CD14-positive monocyte (primary cell): ENCODE results near the gene STH. TPM values are rescaled to one million over a fixed set of nuclear protein-coding genes. Genes with fewer than 3 reads are reported as not detected.
"Not testable (repeated sequence)": the region's sequence is repeated elsewhere in the genome, so short reads cannot be mapped to it uniquely, and the experiment has no call there.

Experiments used
- DNase-seq, 3 donors: peaks; one replicate each; pipeline ENCODE4 v3.0.0-alpha.2; 2011 to 2022
- H2AFZ ChIP-seq: 2 replicates; pipeline ENCODE4 v1.6.0; 2012; ENCODE audit warnings: mild to moderate bottlenecking, low read depth, low read length, inconsistent platforms; ENCODE audit not compliant: insufficient read depth, poor library complexity, severe bottlenecking
- H3K27ac ChIP-seq, 2 donors: 1 replicate in 1 of 2; 2 replicates in 1 of 2; pipeline ENCODE4 v1.5.1; 2012 to 2013; ENCODE audit warnings: low read length in 2 of 2, control low read depth in 1 of 2, inconsistent platforms in 1 of 2, low read depth in 1 of 2, mild to moderate bottlenecking in 1 of 2
- H3K27me3 ChIP-seq, 2 donors: one replicate each; pipeline versions ENCODE4 v1.6.0 to v1.6.1; 2011 to 2013; ENCODE audit warnings: low read length in 2 of 2; ENCODE audit not compliant: control insufficient read depth in 2 of 2, insufficient read depth in 2 of 2
- H3K36me3 ChIP-seq, 2 donors: replicated peaks in 1 of 2; 1 replicate in 1 of 2; 2 replicates in 1 of 2; pipeline versions ENCODE4 v1.5.1 to v1.6.1; 2012 to 2013; ENCODE audit warnings: low read length in 2 of 2, control low read depth in 1 of 2, inconsistent platforms in 1 of 2, mild to moderate bottlenecking in 1 of 2; ENCODE audit not compliant: insufficient read depth in 2 of 2, control insufficient read depth in 1 of 2
- H3K4me1 ChIP-seq, 2 donors: 1 replicate in 1 of 2; 2 replicates in 1 of 2; pipeline versions ENCODE4 v1.5.1 to v1.6.1; 2012 to 2013; ENCODE audit warnings: low read length in 2 of 2, control low read depth in 1 of 2, inconsistent platforms in 1 of 2, mild to moderate bottlenecking in 1 of 2, moderate library complexity in 1 of 2; ENCODE audit not compliant: insufficient read depth in 2 of 2, control insufficient read depth in 1 of 2
- H3K4me2 ChIP-seq: replicated peaks from 2 replicates; pipeline ENCODE3; 2012; ENCODE audit warnings: low read length, moderate library complexity, mild to moderate bottlenecking; ENCODE audit not compliant: poor library complexity, severe bottlenecking; ENCODE audit errors: extremely low read depth
- H3K4me3 ChIP-seq, 3 experiments: fragments of 200-600 bp in 1 of 3; sonication (generic) in 1 of 3; replicated peaks in 1 of 3; 1 replicate in 2 of 3; 2 replicates in 1 of 3; pipeline ENCODE4 v1.5.1; 2011 to 2013; ENCODE audit warnings: low read length in 3 of 3, mild to moderate bottlenecking in 3 of 3, control low read depth in 2 of 3, low read depth in 2 of 3, inconsistent platforms in 1 of 3, moderate library complexity in 1 of 3
- H3K79me2 ChIP-seq: 2 replicates; pipeline ENCODE4 v1.6.0; 2012; ENCODE audit warnings: mild to moderate bottlenecking, control low read depth, inconsistent platforms, low read length, moderate library complexity; ENCODE audit not compliant: insufficient read depth
- H3K9ac ChIP-seq: 2 replicates; pipeline ENCODE4 v1.6.0; 2017; ENCODE audit warnings: low read length, mild to moderate bottlenecking; ENCODE audit not compliant: insufficient read depth, poor library complexity, severe bottlenecking
- H3K9me3 ChIP-seq, 2 donors: replicated peaks in 1 of 2; 1 replicate in 1 of 2; 2 replicates in 1 of 2; pipeline versions ENCODE4 v1.5.1 to v1.6.1; 2012 to 2013; ENCODE audit warnings: low read length in 2 of 2, control low read depth in 1 of 2; ENCODE audit not compliant: control insufficient read depth in 1 of 2, insufficient read depth in 1 of 2
- H4K20me1 ChIP-seq: 2 replicates; pipeline ENCODE4 v1.6.0; 2012; ENCODE audit warnings: mild to moderate bottlenecking, low read length, control low read depth, moderate library complexity; ENCODE audit not compliant: insufficient read depth
- H3K27ac Mint-ChIP-seq, 7 donors: one replicate each; pipeline ENCODE4 v1.8.0; 2020; ENCODE audit warnings: mild to moderate bottlenecking in 7 of 7, mixed read lengths in 7 of 7, moderate library complexity in 6 of 7, inconsistent platforms in 2 of 7
- H3K27me3 Mint-ChIP-seq, 3 donors: one replicate each; pipeline ENCODE4 v1.8.0; 2021 to 2022; ENCODE audit warnings: low read depth in 3 of 3, mild to moderate bottlenecking in 3 of 3, mixed read lengths in 3 of 3, moderate library complexity in 3 of 3, inconsistent platforms in 1 of 3
- H3K36me3 Mint-ChIP-seq, 2 donors: one replicate each; pipeline ENCODE4 v1.8.0; 2020; ENCODE audit warnings: mixed read lengths in 2 of 2, inconsistent platforms in 1 of 2, mild to moderate bottlenecking in 1 of 2
- H3K4me1 Mint-ChIP-seq: one replicate; pipeline ENCODE4 v1.8.0; 2020; ENCODE audit warnings: mild to moderate bottlenecking, mixed read lengths
- H3K4me3 Mint-ChIP-seq, 2 donors: one replicate each; pipeline ENCODE4 v1.8.0; 2020; ENCODE audit warnings: mild to moderate bottlenecking in 2 of 2, mixed read lengths in 2 of 2, moderate library complexity in 1 of 2
- H3K9me3 Mint-ChIP-seq, 7 donors: one replicate each; pipeline ENCODE4 v1.8.0; 2020 to 2022; ENCODE audit warnings: mixed read lengths in 7 of 7, mild to moderate bottlenecking in 6 of 7, moderate library complexity in 6 of 7, inconsistent platforms in 2 of 7
- WGBS: methylation state at CpG from one replicate; pipeline ENCODE4 v1.1.5; 2013; ENCODE audit warnings: missing lambda C conversion rate; ENCODE audit not compliant: insufficient coverage; 5-methylcytosine and 5-hydroxymethylcytosine counted together
- intact Hi-C, 2 donors: fragments of 100-400 bp; cut with micrococcal nuclease; formaldehyde crosslinking; loops; one replicate each; pipeline versions ENCODE4 v1.15.0 to v1.15.1; 2023
- polyA plus RNA-seq, 3 donors: library from polyadenylated mRNA; depleted of rRNA in 1 of 3; unstranded in 2 of 3; stranded (reverse) in 1 of 3; fragments of 300-500 nt in 2 of 3; fragments of >200 nt in 1 of 3; fragmentation: Illumina TruSeq in 2 of 3; gene quantifications; 1 replicate in 2 of 3; 2 replicates in 1 of 3; pipeline ENCODE4 v1.2.3, GENCODE V29; 2012 to 2021
- TF ChIP-seq, protein P1 (sequence below): fragments of 200-600 bp; IDR thresholded peaks from one replicate; pipeline ENCODE4 v1.8.0; 2022; ENCODE audit warnings: antibody characterized with exemption, mild to moderate bottlenecking

STH gene
- polyA plus RNA-seq, 3 donors = not detected

DNA sequence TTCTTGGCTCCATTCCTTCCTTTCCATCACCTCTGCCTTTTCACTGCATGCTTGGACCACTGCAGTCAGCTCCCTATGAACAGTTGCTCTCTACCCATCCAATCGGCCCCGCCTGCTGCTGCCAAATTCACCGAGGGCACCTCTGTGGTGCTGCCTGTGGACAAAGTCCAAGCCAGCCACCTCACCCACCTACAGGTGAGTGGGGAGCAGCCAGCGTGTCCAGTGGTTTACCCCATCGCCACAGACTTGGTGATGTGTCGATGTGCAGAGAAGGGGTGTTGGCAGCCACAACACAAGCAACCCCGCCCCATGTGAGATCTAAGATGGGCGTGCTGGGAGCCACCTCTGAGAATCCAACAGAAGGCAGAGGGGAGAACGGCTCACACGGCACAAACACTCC lies 43.7 kb upstream of the STH start:
- WGBS = 69% methylated on average over 5 of the region's 10 CpGs
- H2AFZ ChIP-seq = no peak overlapping the region
- DNase-seq = no peak
- H3K27me3 Mint-ChIP-seq = peaks cover 12 to 23% (median 17%) of the 10 kb centered on the region in 3 donors
- no peaks in the 10 kb centered on the region for H4K20me1 ChIP-seq
- no peaks in the 10 kb centered on the region for H3K36me3 ChIP-seq
- peaks cover 0 to 5% of the 10 kb centered on the region in 2 donors for H3K27me3 ChIP-seq
- H3K9ac ChIP-seq = no peak overlapping the region
- H3K36me3 Mint-ChIP-seq = no peaks in the 10 kb centered on the region
- no peak overlapping the region for H3K27ac ChIP-seq
- TF ChIP-seq, protein P1, sequence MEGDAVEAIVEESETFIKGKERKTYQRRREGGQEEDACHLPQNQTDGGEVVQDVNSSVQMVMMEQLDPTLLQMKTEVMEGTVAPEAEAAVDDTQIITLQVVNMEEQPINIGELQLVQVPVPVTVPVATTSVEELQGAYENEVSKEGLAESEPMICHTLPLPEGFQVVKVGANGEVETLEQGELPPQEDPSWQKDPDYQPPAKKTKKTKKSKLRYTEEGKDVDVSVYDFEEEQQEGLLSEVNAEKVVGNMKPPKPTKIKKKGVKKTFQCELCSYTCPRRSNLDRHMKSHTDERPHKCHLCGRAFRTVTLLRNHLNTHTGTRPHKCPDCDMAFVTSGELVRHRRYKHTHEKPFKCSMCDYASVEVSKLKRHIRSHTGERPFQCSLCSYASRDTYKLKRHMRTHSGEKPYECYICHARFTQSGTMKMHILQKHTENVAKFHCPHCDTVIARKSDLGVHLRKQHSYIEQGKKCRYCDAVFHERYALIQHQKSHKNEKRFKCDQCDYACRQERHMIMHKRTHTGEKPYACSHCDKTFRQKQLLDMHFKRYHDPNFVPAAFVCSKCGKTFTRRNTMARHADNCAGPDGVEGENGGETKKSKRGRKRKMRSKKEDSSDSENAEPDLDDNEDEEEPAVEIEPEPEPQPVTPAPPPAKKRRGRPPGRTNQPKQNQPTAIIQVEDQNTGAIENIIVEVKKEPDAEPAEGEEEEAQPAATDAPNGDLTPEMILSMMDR = no peak
- no peak overlapping the region for H3K27ac Mint-ChIP-seq
- H3K4me2 ChIP-seq = no peak overlapping the region
- H3K4me1 Mint-ChIP-seq = no peaks in the 10 kb centered on the region
- intact Hi-C loops = no loop called here
- H3K79me2 ChIP-seq = no peaks in the 10 kb centered on the region
- no peaks in the 10 kb centered on the region for H3K9me3 ChIP-seq
- H3K9me3 Mint-ChIP-seq = peaks cover 0 to 2% (median 0%) of the 10 kb centered on the region in 7 donors
- H3K4me3 Mint-ChIP-seq = no peak overlapping the region
- H3K4me3 ChIP-seq = no peak overlapping the region
- no peaks in the 10 kb centered on the region for H3K4me1 ChIP-seq

DNA sequence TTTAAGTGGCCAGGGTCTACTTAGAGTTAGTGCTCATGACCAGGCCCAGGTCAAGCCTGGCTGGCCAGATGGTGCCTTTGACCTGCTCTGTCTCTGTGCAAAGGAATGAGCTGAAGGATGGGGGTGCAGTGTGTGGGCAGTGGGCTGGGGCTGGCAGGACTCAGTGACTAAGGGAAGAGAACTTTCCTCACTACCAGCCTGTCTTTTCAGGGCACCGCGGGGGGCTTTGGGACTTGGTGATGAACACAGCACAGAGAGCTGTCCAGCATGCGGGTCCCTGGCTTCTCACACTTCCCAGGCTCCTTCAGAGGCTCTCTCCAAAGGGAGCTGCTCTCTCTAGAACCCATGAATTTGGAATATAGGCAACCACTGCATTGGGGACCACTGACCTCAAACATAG lies 43.0 kb upstream of the STH start:
- TF ChIP-seq, protein P1 = no peak
- no peaks in the 10 kb centered on the region for H3K79me2 ChIP-seq
- Mint-ChIP-seq H3K4me3 (no peak overlapping the region), H3K27ac (no peak overlapping the region), H3K36me3 (no peaks in the 10 kb centered on the region), H3K4me1 (no peaks in the 10 kb centered on the region), H3K27me3 (peaks cover 7 to 16% (median 11%) of the 10 kb centered on the region in 3 donors), H3K9me3 (peaks cover 0 to 2% (median 0%) of the 10 kb centered on the region in 7 donors)
- H3K36me3 ChIP-seq = no peaks in the 10 kb centered on the region
- H3K27ac ChIP-seq = no peak overlapping the region
- no peaks in the 10 kb centered on the region for H3K9me3 ChIP-seq
- intact Hi-C loops = no loop called here
- no peaks in the 10 kb centered on the region for H4K20me1 ChIP-seq
- no peaks in the 10 kb centered on the region for H3K4me1 ChIP-seq
- H3K9ac ChIP-seq = no peak overlapping the region
- H3K4me3 ChIP-seq = no peak overlapping the region
- no peak overlapping the region for H3K4me2 ChIP-seq
- DNase-seq = no peak
- WGBS = 100% methylated on average over 1 of the region's 3 CpGs
- peaks cover 0 to 2% of the 10 kb centered on the region in 2 donors for H3K27me3 ChIP-seq
- H2AFZ ChIP-seq = no peak overlapping the region

DNA sequence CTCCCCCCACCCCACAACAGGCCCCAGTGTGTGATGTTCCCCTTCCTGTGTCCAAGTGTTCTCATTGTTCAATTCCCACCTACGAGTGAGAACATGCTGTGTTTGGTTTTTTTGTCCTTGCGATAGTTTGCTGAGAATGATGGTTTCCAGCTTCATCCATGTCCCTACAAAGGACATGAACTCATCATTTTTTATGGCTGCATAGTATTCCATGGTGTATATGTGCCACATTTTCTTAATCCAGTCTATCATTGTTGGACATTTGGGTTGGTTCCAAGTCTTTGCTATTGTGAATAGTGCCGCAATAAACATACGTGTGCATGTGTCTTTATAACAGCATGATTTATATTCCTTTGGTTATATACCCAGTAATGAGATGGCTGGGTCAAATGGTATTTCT lies 42.3 kb upstream of the STH start:
- H3K27ac Mint-ChIP-seq, H3K4me2 ChIP-seq, DNase-seq, H3K4me3 ChIP-seq, H3K27ac ChIP-seq, H3K4me1 Mint-ChIP-seq, H3K27me3 ChIP-seq, H3K4me3 Mint-ChIP-seq, H3K9ac ChIP-seq, H3K36me3 ChIP-seq, H4K20me1 ChIP-seq, intact Hi-C loops, H2AFZ ChIP-seq, H3K9me3 ChIP-seq, H3K9me3 Mint-ChIP-seq, H3K79me2 ChIP-seq, H3K36me3 Mint-ChIP-seq, H3K4me1 ChIP-seq: not testable (repeated sequence)
- no CpG with 5 or more reads among the region's 4 CpGs for WGBS
- peaks cover 6 to 13% (median 7%) of the 10 kb centered on the region in 3 donors for H3K27me3 Mint-ChIP-seq
